B cell (primary cell): ENCODE measurements around the gene NECTIN1.

Experiments
- EZH2 ChIP-seq: IDR thresholded peaks from 2 replicates; pipeline ENCODE4 v1.6.1; 2012; ENCODE audit warnings: borderline replicate concordance, low read depth, mild to moderate bottlenecking, moderate library complexity, low read length; ENCODE audit not compliant: insufficient read depth, poor library complexity, severe bottlenecking
- TF ChIP-seq, protein P1 (sequence below): fragments of 200-600 bp; IDR thresholded peaks from one replicate; pipeline ENCODE4 v1.8.0; 2022; ENCODE audit warnings: antibody characterized with exemption, mild to moderate bottlenecking

DNA sequence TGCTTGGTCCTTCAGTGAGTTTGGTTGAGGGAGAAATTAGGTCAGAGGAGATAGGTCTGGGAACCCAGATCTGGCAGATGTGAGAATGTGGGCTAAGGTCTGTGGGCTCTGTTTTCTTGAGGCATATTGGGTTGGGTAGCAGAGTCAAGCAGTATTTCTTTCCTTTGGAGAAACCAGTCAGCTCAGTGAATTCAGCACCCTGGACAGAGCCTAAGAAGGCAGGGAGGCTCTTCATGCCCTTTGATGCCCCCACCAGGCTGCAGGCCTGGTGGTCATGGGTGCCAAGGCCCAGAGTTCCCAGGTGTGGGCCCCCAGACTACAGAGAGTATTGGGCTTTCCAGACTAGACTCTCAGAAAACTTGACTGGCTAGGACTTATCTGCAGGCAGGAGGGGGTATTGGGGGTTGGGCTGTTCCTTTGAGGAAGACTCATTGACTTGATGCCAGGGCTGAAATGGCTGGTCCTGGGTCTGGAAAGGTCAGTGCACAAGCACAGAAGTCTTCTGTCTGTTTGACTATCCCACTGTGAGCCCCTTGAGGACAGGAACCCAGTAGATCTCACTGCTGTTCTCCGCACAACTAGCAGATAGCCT, 45.3 kb upstream of the NECTIN1 start:
- TF ChIP-seq, protein P1, sequence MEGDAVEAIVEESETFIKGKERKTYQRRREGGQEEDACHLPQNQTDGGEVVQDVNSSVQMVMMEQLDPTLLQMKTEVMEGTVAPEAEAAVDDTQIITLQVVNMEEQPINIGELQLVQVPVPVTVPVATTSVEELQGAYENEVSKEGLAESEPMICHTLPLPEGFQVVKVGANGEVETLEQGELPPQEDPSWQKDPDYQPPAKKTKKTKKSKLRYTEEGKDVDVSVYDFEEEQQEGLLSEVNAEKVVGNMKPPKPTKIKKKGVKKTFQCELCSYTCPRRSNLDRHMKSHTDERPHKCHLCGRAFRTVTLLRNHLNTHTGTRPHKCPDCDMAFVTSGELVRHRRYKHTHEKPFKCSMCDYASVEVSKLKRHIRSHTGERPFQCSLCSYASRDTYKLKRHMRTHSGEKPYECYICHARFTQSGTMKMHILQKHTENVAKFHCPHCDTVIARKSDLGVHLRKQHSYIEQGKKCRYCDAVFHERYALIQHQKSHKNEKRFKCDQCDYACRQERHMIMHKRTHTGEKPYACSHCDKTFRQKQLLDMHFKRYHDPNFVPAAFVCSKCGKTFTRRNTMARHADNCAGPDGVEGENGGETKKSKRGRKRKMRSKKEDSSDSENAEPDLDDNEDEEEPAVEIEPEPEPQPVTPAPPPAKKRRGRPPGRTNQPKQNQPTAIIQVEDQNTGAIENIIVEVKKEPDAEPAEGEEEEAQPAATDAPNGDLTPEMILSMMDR = no peak
- TF ChIP-seq EZH2 = no peak
